Activated naive CD8-positive, alpha-beta T cell (primary cell): ENCODE data around the gene DLST.

ENCODE experiments used
- H3K27ac Mint-ChIP-seq: one replicate; pipeline ENCODE4 v1.8.0; 2021; ENCODE audit warnings: mixed read lengths
- H3K27me3 Mint-ChIP-seq: one replicate; pipeline ENCODE4 v1.8.0; 2021; ENCODE audit warnings: mixed read lengths
- H3K36me3 Mint-ChIP-seq: one replicate; pipeline ENCODE4 v1.8.0; 2021; ENCODE audit warnings: mixed read lengths
- H3K4me1 Mint-ChIP-seq: one replicate; pipeline ENCODE4 v1.8.0; 2021; ENCODE audit warnings: low read depth, mixed read lengths
- H3K4me3 Mint-ChIP-seq: one replicate; pipeline ENCODE4 v1.8.0; 2021; ENCODE audit warnings: mild to moderate bottlenecking, mixed read lengths
- H3K9me3 Mint-ChIP-seq: one replicate; pipeline ENCODE4 v1.8.0; 2021; ENCODE audit warnings: low read depth, mixed read lengths

Gene DLST

DNA sequence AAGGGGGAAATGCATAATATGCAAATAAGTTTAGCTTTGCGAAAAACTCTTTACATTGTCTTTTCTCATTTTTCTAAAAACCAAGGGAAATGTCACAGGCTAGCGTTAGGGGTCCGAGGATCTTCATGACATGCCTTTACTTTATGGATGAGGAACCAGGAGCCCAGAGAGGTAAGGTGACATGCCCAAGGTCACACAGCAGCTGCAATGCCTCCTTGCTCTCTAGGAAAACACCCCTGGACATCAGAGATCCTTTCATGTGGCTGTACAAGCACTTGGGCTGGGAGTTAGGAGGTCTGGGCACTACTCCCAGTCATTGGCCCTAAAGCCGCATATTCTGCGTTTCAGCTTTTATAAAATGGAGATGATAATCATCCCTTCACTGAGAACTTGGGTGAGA is 6.5 kb upstream of the DLST start:
- Mint-ChIP-seq H3K27me3 (no peaks in the 10 kb centered on the region), H3K36me3 (no peaks in the 10 kb centered on the region), H3K9me3 (no peaks in the 10 kb centered on the region), H3K27ac (peak overlapping the region; percentile 85), H3K4me1 (peaks cover 30% of the 10 kb centered on the region), H3K4me3 (peak overlapping the region; percentile 64)

- no peaks in the 10 kb centered on the region for H3K36me3 Mint-ChIP-seq
- peaks cover 38% of the 10 kb centered on the region for H3K4me1 Mint-ChIP-seq
- no peaks in the 10 kb centered on the region for H3K27me3 Mint-ChIP-seq
- H3K9me3 Mint-ChIP-seq: no peaks in the 10 kb centered on the region
- peak within 1 kb of the TSS; percentile 85 for H3K27ac Mint-ChIP-seq
- H3K4me3 Mint-ChIP-seq: peak within 1 kb of the TSS; percentile 64
Measured at GRCh38 chr14:74875941-74876913, 5.5 kb upstream of the DLST start, which contains the start of gene PROX2. Gene PROX2 (minus strand): TSS chr14:74876145. CDS start chr14:74863834, 12,311 bp downstream.

DNA sequence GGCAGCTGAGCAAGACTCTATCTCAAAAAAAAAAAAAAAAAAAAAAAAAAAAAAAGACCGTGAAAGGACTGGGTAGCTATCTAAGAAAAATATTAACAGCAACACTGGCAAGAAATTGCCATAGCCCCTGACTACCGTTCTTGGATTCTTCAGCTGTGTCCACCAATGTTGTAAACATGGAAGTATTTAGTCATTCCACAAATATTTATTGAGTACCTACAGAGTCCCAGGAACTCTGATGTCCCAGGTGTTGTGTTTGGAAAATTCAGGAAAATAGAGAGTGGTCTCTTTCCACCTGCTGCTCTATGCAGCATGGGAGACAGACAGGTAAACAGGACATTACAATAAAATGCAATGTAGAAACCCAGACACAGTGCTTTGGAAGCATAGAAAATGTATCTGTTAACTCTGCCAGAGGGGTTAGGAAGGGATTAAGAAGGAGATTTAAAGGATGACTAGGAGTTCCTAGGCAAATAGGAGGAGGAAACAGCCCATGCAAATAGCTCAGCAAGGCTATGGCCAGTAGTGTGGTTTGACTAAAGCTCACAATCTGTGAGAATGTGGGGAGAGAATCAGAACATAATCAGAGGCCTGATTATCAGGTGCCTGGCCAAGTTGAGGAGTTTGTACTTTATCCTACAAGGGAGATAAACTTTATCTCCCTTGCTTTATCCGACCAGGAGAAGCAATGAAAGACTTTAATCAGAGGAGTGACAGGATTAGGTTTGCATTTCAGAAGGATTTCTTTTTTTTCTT is 2.1 kb upstream of the DLST start:
- no peaks in the 10 kb centered on the region for H3K27me3 Mint-ChIP-seq
- H3K36me3 Mint-ChIP-seq: no peaks in the 10 kb centered on the region
- H3K9me3 Mint-ChIP-seq: no peaks in the 10 kb centered on the region
- H3K27ac Mint-ChIP-seq: peak overlapping the region; percentile 84
- H3K4me1 Mint-ChIP-seq: peaks cover 60% of the 10 kb centered on the region
- peak overlapping the region; percentile 44 for H3K4me3 Mint-ChIP-seq

GRCh38 chr14:74882103-74882920 is 596 bp downstream of the DLST start:
- Mint-ChIP-seq H3K36me3 (no peaks in the 10 kb centered on the region), H3K9me3 (no peaks in the 10 kb centered on the region), H3K27ac (peak overlapping the region; percentile 99), H3K27me3 (no peaks in the 10 kb centered on the region), H3K4me3 (peak overlapping the region; percentile 100), H3K4me1 (peaks cover 67% of the 10 kb centered on the region)

GRCh38 chr14:74886001-74886400 is 4.3 kb downstream of the DLST start:
- Mint-ChIP-seq H3K4me3 (peak overlapping the region; percentile 14), H3K9me3 (no peaks in the 10 kb centered on the region), H3K27ac (peak overlapping the region; percentile 51), H3K4me1 (peaks cover 66% of the 10 kb centered on the region), H3K36me3 (no peaks in the 10 kb centered on the region), H3K27me3 (no peaks in the 10 kb centered on the region)

- H3K27me3 Mint-ChIP-seq: no peaks in the 10 kb centered on the region
- no peak overlapping the region for H3K4me3 Mint-ChIP-seq
- no peaks in the 10 kb centered on the region for H3K36me3 Mint-ChIP-seq
- peaks cover 50% of the 10 kb centered on the region for H3K4me1 Mint-ChIP-seq
- peak overlapping the region; percentile 61 for H3K27ac Mint-ChIP-seq
- H3K9me3 Mint-ChIP-seq: no peaks in the 10 kb centered on the region
Measured at GRCh38 chr14:74888164-74889158, 6.7 kb downstream of the DLST start.

GRCh38 chr14:74890262-74890661 is 8.5 kb downstream of the DLST start:
- Mint-ChIP-seq H3K9me3 (no peaks in the 10 kb centered on the region), H3K27me3 (no peaks in the 10 kb centered on the region), H3K36me3 (peaks cover 4% of the 10 kb centered on the region), H3K4me3 (no peak overlapping the region), H3K27ac (peak overlapping the region; percentile 16), H3K4me1 (peaks cover 32% of the 10 kb centered on the region)

- H3K27me3 Mint-ChIP-seq: no peaks in the 10 kb centered on the region
Measured at GRCh38 chr14:74891870-74892269, 10.2 kb downstream of the DLST start.

GRCh38 chr14:74892745-74893144 is 11.0 kb downstream of the DLST start:
- Mint-ChIP-seq H3K9me3 (no peaks in the 10 kb centered on the region), H3K4me3 (no peak overlapping the region), H3K27me3 (no peaks in the 10 kb centered on the region), H3K27ac (peak overlapping the region; percentile 34), H3K4me1 (peaks cover 14% of the 10 kb centered on the region), H3K36me3 (peaks cover 5% of the 10 kb centered on the region)

More at GRCh38 chr14:74891870-74892269, 10.2 kb downstream of the DLST start:
- Mint-ChIP-seq H3K9me3 (no peaks in the 10 kb centered on the region), H3K27ac (no peak overlapping the region), H3K4me3 (no peak overlapping the region), H3K4me1 (peaks cover 20% of the 10 kb centered on the region), H3K36me3 (peaks cover 5% of the 10 kb centered on the region)

GRCh38 chr14:74893614-74894091 is 11.9 kb downstream of the DLST start:
- H3K27me3 Mint-ChIP-seq: no peaks in the 10 kb centered on the region
- no peak overlapping the region for H3K4me3 Mint-ChIP-seq
- H3K9me3 Mint-ChIP-seq: no peaks in the 10 kb centered on the region
- peak overlapping the region; percentile 22 for H3K27ac Mint-ChIP-seq
- peaks cover 7% of the 10 kb centered on the region for H3K4me1 Mint-ChIP-seq
- peaks cover 5% of the 10 kb centered on the region for H3K36me3 Mint-ChIP-seq

GRCh38 chr14:74896400-74896799 is 14.7 kb downstream of the DLST start:
- H3K27ac Mint-ChIP-seq: peak overlapping the region; percentile 64

GRCh38 chr14:74897642-74898041 is 15.9 kb downstream of the DLST start:
- Mint-ChIP-seq H3K9me3 (no peaks in the 10 kb centered on the region), H3K4me1 (peaks cover 2% of the 10 kb centered on the region), H3K27ac (no peak overlapping the region), H3K4me3 (no peak overlapping the region), H3K27me3 (no peaks in the 10 kb centered on the region), H3K36me3 (peaks cover 11% of the 10 kb centered on the region)

More at GRCh38 chr14:74896400-74896799, 14.7 kb downstream of the DLST start:
- Mint-ChIP-seq H3K9me3 (no peaks in the 10 kb centered on the region), H3K4me3 (no peak overlapping the region), H3K4me1 (peaks cover 2% of the 10 kb centered on the region), H3K36me3 (peaks cover 11% of the 10 kb centered on the region), H3K27me3 (no peaks in the 10 kb centered on the region)

DNA sequence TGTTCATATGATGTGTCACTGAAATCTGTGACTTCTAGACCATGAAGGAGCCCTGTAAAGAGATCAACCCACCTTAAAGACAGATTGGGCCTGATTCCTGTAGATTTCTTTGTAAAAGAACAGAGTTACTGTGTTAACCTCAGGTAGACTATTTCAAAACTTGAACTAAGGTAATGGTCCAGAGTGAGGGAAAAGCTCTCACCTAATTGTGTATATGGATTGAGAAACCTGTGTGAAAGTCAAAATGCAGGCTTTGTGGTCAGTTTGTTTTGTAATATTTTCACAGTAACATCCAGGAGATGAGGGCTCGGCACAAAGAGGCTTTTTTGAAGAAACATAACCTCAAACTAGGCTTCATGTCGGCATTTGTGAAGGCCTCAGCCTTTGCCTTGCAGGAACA is 16.4 kb downstream of the DLST start:
- Mint-ChIP-seq H3K27me3 (no peaks in the 10 kb centered on the region), H3K4me3 (no peak overlapping the region), H3K27ac (no peak overlapping the region), H3K9me3 (no peaks in the 10 kb centered on the region), H3K4me1 (peaks cover 2% of the 10 kb centered on the region), H3K36me3 (peaks cover 11% of the 10 kb centered on the region)
